ENCODE measurements around the gene ZNF277. TPM values are rescaled to one million over a fixed set of nuclear protein-coding genes. Genes with fewer than 3 reads are reported as not detected.
"Not testable (repeated sequence)": the region's sequence is repeated elsewhere in the genome, so short reads cannot be mapped to it uniquely, and the experiment has no call there.

Gene ZNF277
- polyA plus RNA-seq, 5 donors: 24.0 to 39.2 (median 36.3) TPM

- no peak for DNase-seq
These were observed 81.8 kb downstream of the ZNF277 start for GRCh38 chr7:112288301-112288700.

- DNase-seq: no peak
These were observed 83.6 kb downstream of the ZNF277 start for GRCh38 chr7:112290065-112290464.

- no peak for DNase-seq
These were observed 85.7 kb downstream of the ZNF277 start for GRCh38 chr7:112292162-112292561.

GRCh38 chr7:112293416-112293815 is 86.9 kb downstream of the ZNF277 start:
- DNase-seq: no peak

GRCh38 chr7:112296432-112296831 is 89.9 kb downstream of the ZNF277 start:
- no peak for DNase-seq

GRCh38 chr7:112297681-112298080 is 91.2 kb downstream of the ZNF277 start:
- DNase-seq: no peak

GRCh38 chr7:112298543-112299100 is 92.1 kb downstream of the ZNF277 start:
- DNase-seq: no peak

- DNase-seq: no peak
These were observed 93.6 kb downstream of the ZNF277 start for GRCh38 chr7:112300072-112300471.

GRCh38 chr7:112300831-112301407 is 94.4 kb downstream of the ZNF277 start:
- no peak for DNase-seq

GRCh38 chr7:112302566-112302965 is 96.1 kb downstream of the ZNF277 start:
- no peak for DNase-seq

GRCh38 chr7:112306903-112307302 is 100.4 kb downstream of the ZNF277 start:
- DNase-seq: no peak

GRCh38 chr7:112307506-112307905 is 101.0 kb downstream of the ZNF277 start:
- DNase-seq: no peak

GRCh38 chr7:112308974-112309373 is 102.5 kb downstream of the ZNF277 start:
- no peak for DNase-seq

GRCh38 chr7:112316803-112317202 is 110.3 kb downstream of the ZNF277 start:
- DNase-seq: not testable (repeated sequence)

GRCh38 chr7:112322070-112322469 is 115.6 kb downstream of the ZNF277 start:
- no peak for DNase-seq

- DNase-seq: no peak
These were observed 121.1 kb downstream of the ZNF277 start for GRCh38 chr7:112327566-112327965.

- DNase-seq: no peak
These were observed 125.0 kb downstream of the ZNF277 start for GRCh38 chr7:112331492-112331891.

GRCh38 chr7:112334366-112334765 is 127.9 kb downstream of the ZNF277 start:
- DNase-seq: no peak

- DNase-seq: no peak
These were observed 129.8 kb downstream of the ZNF277 start for GRCh38 chr7:112336261-112336660.

- no peak for DNase-seq
These were observed 130.6 kb downstream of the ZNF277 start for GRCh38 chr7:112336936-112337576.

GRCh38 chr7:112337892-112338291 is 131.4 kb downstream of the ZNF277 start:
- no peak for DNase-seq

GRCh38 chr7:112338786-112339185 is 132.3 kb downstream of the ZNF277 start:
- no peak for DNase-seq

- DNase-seq: no peak
These were observed 135.0 kb downstream of the ZNF277 start for GRCh38 chr7:112341464-112341863.

Measured in right lung (tissue), 5 donors.